ENCODE results near the gene ADAM12.

GRCh38 chr10:126384269-126384873 is 3.9 kb downstream of the ADAM12 start:
- TF ChIP-seq EZH2 (IDR thresholded peaks at IDR 0.05; ENCODE audit: borderline replicate concordance, low read depth, low read length, severe bottlenecking) (no peak), MYC (IDR thresholded peaks at IDR 0.05; ENCODE audit: low read depth, low read length) (no peak), POLR2A (IDR thresholded peaks at IDR 0.05; ENCODE audit: low read depth, low read length) (no peak), CTCF (IDR thresholded peaks at IDR 0.05; ENCODE audit: extremely low read depth in 1 of 2, insufficient read depth in 1 of 2, low read depth in 1 of 2, low read length in 2 of 2) (no peak)
